IPS-18a (cell line): ENCODE measurements around the gene GDPD4.

Source experiments
- H3K27ac ChIP-seq: one replicate; pipeline ENCODE4 v1.5.1; 2013; ENCODE audit warnings: low read length
- H3K27me3 ChIP-seq: one replicate; pipeline ENCODE4 v1.6.1; 2013; ENCODE audit warnings: mild to moderate bottlenecking, low read length; ENCODE audit not compliant: control insufficient read depth, insufficient read depth
- H3K36me3 ChIP-seq: one replicate; pipeline ENCODE4 v1.6.1; 2013; ENCODE audit warnings: low read depth, low read length; ENCODE audit not compliant: control insufficient read depth
- H3K4me1 ChIP-seq: one replicate; pipeline ENCODE4 v1.6.1; 2013; ENCODE audit warnings: low read depth, low read length; ENCODE audit not compliant: control insufficient read depth
- H3K4me3 ChIP-seq: one replicate; pipeline ENCODE4 v1.5.1; 2013; ENCODE audit warnings: low read length
- H3K9ac ChIP-seq: one replicate; pipeline ENCODE4 v1.6.1; 2013; ENCODE audit warnings: mild to moderate bottlenecking, low read length, moderate library complexity
- H3K9me3 ChIP-seq: one replicate; pipeline ENCODE4 v1.6.1; 2013; ENCODE audit warnings: low read depth, low read length; ENCODE audit not compliant: control insufficient read depth

GDPD4 gene

GRCh38 chr11:77289737-77290136, 11.7 kb downstream of the GDPD4 start:
- no peak overlapping the region for H3K4me3 ChIP-seq
- H3K27ac ChIP-seq, result no peak overlapping the region
- H3K27me3 ChIP-seq, result no peaks in the 10 kb centered on the region
- H3K9me3 ChIP-seq, result no peaks in the 10 kb centered on the region
- no peaks in the 10 kb centered on the region for H3K4me1 ChIP-seq
- no peak overlapping the region for H3K9ac ChIP-seq
- no peaks in the 10 kb centered on the region for H3K36me3 ChIP-seq

- no peak overlapping the region for H3K9ac ChIP-seq
- no peaks in the 10 kb centered on the region for H3K27me3 ChIP-seq
- H3K4me1 ChIP-seq, result no peaks in the 10 kb centered on the region
- H3K4me3 ChIP-seq, result no peak overlapping the region
- no peaks in the 10 kb centered on the region for H3K9me3 ChIP-seq
- H3K27ac ChIP-seq, result no peak overlapping the region
- no peaks in the 10 kb centered on the region for H3K36me3 ChIP-seq
Measured at GRCh38 chr11:77287615-77288273, 13.7 kb downstream of the GDPD4 start.

GRCh38 chr11:77287136-77287535, 14.3 kb downstream of the GDPD4 start:
- H3K27ac ChIP-seq, result no peak overlapping the region

GRCh38 chr11:77284476-77285468, 16.7 kb downstream of the GDPD4 start:
- Histone ChIP-seq H3K4me3 (no peak overlapping the region), H3K9me3 (no peaks in the 10 kb centered on the region), H3K36me3 (no peaks in the 10 kb centered on the region), H3K4me1 (no peaks in the 10 kb centered on the region), H3K9ac (no peak overlapping the region), H3K27ac (no peak overlapping the region), H3K27me3 (no peaks in the 10 kb centered on the region)

More at GRCh38 chr11:77287136-77287535, 14.3 kb downstream of the GDPD4 start:
- no peaks in the 10 kb centered on the region for H3K36me3 ChIP-seq
- no peak overlapping the region for H3K4me3 ChIP-seq
- no peak overlapping the region for H3K9ac ChIP-seq
- no peaks in the 10 kb centered on the region for H3K9me3 ChIP-seq
- H3K4me1 ChIP-seq, result no peaks in the 10 kb centered on the region
- no peaks in the 10 kb centered on the region for H3K27me3 ChIP-seq

- Histone ChIP-seq H3K9me3 (no peaks in the 10 kb centered on the region), H3K4me3 (no peak overlapping the region), H3K27me3 (no peaks in the 10 kb centered on the region), H3K9ac (no peak overlapping the region), H3K27ac (no peak overlapping the region), H3K36me3 (no peaks in the 10 kb centered on the region), H3K4me1 (no peaks in the 10 kb centered on the region)
Measured at GRCh38 chr11:77283101-77283500, 18.4 kb downstream of the GDPD4 start.

- H3K9me3 ChIP-seq, result no peaks in the 10 kb centered on the region
- H3K36me3 ChIP-seq, result no peaks in the 10 kb centered on the region
- no peak overlapping the region for H3K4me3 ChIP-seq
- no peaks in the 10 kb centered on the region for H3K27me3 ChIP-seq
- H3K4me1 ChIP-seq, result no peaks in the 10 kb centered on the region
- H3K9ac ChIP-seq, result no peak overlapping the region
- H3K27ac ChIP-seq, result no peak overlapping the region
Measured at GRCh38 chr11:77278595-77279506, 22.6 kb downstream of the GDPD4 start.

- H3K9ac ChIP-seq, result no peak overlapping the region
- no peaks in the 10 kb centered on the region for H3K36me3 ChIP-seq
- H3K4me1 ChIP-seq, result no peaks in the 10 kb centered on the region
- H3K27ac ChIP-seq, result no peak overlapping the region
- no peaks in the 10 kb centered on the region for H3K27me3 ChIP-seq
- no peak overlapping the region for H3K4me3 ChIP-seq
- no peaks in the 10 kb centered on the region for H3K9me3 ChIP-seq
Measured at GRCh38 chr11:77276271-77276670, 25.2 kb downstream of the GDPD4 start.

GRCh38 chr11:77270921-77271320, 30.6 kb downstream of the GDPD4 start:
- Histone ChIP-seq H3K4me1 (no peaks in the 10 kb centered on the region), H3K27ac (no peak overlapping the region), H3K36me3 (no peaks in the 10 kb centered on the region), H3K4me3 (no peak overlapping the region), H3K27me3 (no peaks in the 10 kb centered on the region), H3K9me3 (no peaks in the 10 kb centered on the region), H3K9ac (no peak overlapping the region)

- Histone ChIP-seq H3K9ac (no peak overlapping the region), H3K27ac (no peak overlapping the region), H3K27me3 (no peaks in the 10 kb centered on the region), H3K4me1 (no peaks in the 10 kb centered on the region), H3K36me3 (no peaks in the 10 kb centered on the region), H3K4me3 (no peak overlapping the region), H3K9me3 (no peaks in the 10 kb centered on the region)
Measured at GRCh38 chr11:77269484-77270123, 31.9 kb downstream of the GDPD4 start.

- H3K4me3 ChIP-seq, result no peak overlapping the region
- no peaks in the 10 kb centered on the region for H3K36me3 ChIP-seq
- no peaks in the 10 kb centered on the region for H3K27me3 ChIP-seq
- H3K4me1 ChIP-seq, result no peaks in the 10 kb centered on the region
- no peaks in the 10 kb centered on the region for H3K9me3 ChIP-seq
- no peak overlapping the region for H3K27ac ChIP-seq
- no peak overlapping the region for H3K9ac ChIP-seq
Measured at GRCh38 chr11:77267962-77268361, 33.5 kb downstream of the GDPD4 start.

- no peaks in the 10 kb centered on the region for H3K9me3 ChIP-seq
- no peak overlapping the region for H3K27ac ChIP-seq
- no peaks in the 10 kb centered on the region for H3K36me3 ChIP-seq
- H3K27me3 ChIP-seq, result no peaks in the 10 kb centered on the region
- no peaks in the 10 kb centered on the region for H3K4me1 ChIP-seq
- no peak overlapping the region for H3K9ac ChIP-seq
- no peak overlapping the region for H3K4me3 ChIP-seq
Measured at GRCh38 chr11:77266766-77267165, 34.7 kb downstream of the GDPD4 start.
